Breast epithelium (tissue), 4 donors: ENCODE data around the gene ME2. TPM values are rescaled to one million over a fixed set of nuclear protein-coding genes. Genes with fewer than 3 reads are reported as not detected.

Experiments used
- DNase-seq, 2 donors: peaks; one replicate each; pipeline ENCODE4 v3.0.0-alpha.2; 2019; ENCODE audit warnings: low spot score in 2 of 2
- H3K27ac ChIP-seq, 2 donors: fragments of 200-600 bp; sonication (generic) in 1 of 2; one replicate each; pipeline ENCODE4 v1.5.1; 2016 to 2019; ENCODE audit warnings: mild to moderate bottlenecking in 1 of 2
- H3K27me3 ChIP-seq, 2 donors: fragments of 200-600 bp; sonication (generic) in 1 of 2; one replicate each; pipeline versions ENCODE4 v1.5.1 to v1.6.0; 2017 to 2019; ENCODE audit warnings: control low read depth in 1 of 2, mild to moderate bottlenecking in 1 of 2
- H3K36me3 ChIP-seq: fragments of 200-600 bp; one replicate; pipeline ENCODE4 v1.5.1; 2019
- H3K4me1 ChIP-seq, 2 donors: fragments of 200-600 bp; sonication (generic); one replicate each; pipeline ENCODE4 v1.5.1; 2016 to 2019; ENCODE audit warnings: control low read depth in 1 of 2
- H3K4me3 ChIP-seq, 3 donors: fragments of 200-600 bp; sonication (generic); 1 replicate in 2 of 3; 2 replicates in 1 of 3; pipeline ENCODE4 v1.5.1; 2016 to 2019; ENCODE audit warnings: mild to moderate bottlenecking in 3 of 3, moderate library complexity in 2 of 3
- H3K9me3 ChIP-seq, 2 donors: fragments of 200-600 bp; sonication (generic) in 1 of 2; one replicate each; pipeline ENCODE4 v1.5.1; 2016 to 2019; ENCODE audit warnings: control low read depth in 1 of 2
- POLR2A ChIP-seq: fragments of 450-650 bp; IDR thresholded peaks from one replicate; pipeline ENCODE4 v1.6.1; 2016; ENCODE audit warnings: antibody characterized with exemption, mild to moderate bottlenecking, moderate library complexity
- POLR2AphosphoS5 ChIP-seq, 3 donors: sonication (generic); formaldehyde crosslinking; IDR thresholded peaks; one replicate each; pipeline ENCODE4 v1.6.1; 2017; ENCODE audit warnings: antibody characterized with exemption in 3 of 3
- intact Hi-C: fragments of 100-400 bp; cut with DNase I; formaldehyde crosslinking; loops from one replicate; pipeline ENCODE4 v1.15.1; 2023; ENCODE audit warnings: low total_unique reads
- total RNA-seq, 3 donors: library from RNA; depleted of rRNA; stranded (reverse); fragments of >200 nt; gene quantifications; one replicate each; pipeline ENCODE4 v1.1.0, GENCODE V29; 2016
- TF ChIP-seq, protein P1 (sequence below), 3 donors: fragments of 450-650 bp; IDR thresholded peaks; one replicate each; pipeline ENCODE4 v1.5.1; 2016 to 2017; ENCODE audit warnings: antibody characterized with exemption in 3 of 3, mild to moderate bottlenecking in 3 of 3, moderate library complexity in 3 of 3

Gene ME2
- total RNA-seq, 3 donors from 2014 or later = 33.4 to 37.8 (median 37.3) TPM

GRCh38 chr18:50906843-50907242 is 27.9 kb downstream of the ME2 start:
- Histone ChIP-seq H3K4me1 (no peaks in the 10 kb centered on the region), H3K36me3 (peaks cover 5% of the 10 kb centered on the region), H3K27ac (no peak overlapping the region), H3K4me3 (no peak overlapping the region), H3K27me3 (no peaks in the 10 kb centered on the region), H3K9me3 (peaks cover 0 to 7% of the 10 kb centered on the region in 2 donors)
- TF ChIP-seq, protein P1, sequence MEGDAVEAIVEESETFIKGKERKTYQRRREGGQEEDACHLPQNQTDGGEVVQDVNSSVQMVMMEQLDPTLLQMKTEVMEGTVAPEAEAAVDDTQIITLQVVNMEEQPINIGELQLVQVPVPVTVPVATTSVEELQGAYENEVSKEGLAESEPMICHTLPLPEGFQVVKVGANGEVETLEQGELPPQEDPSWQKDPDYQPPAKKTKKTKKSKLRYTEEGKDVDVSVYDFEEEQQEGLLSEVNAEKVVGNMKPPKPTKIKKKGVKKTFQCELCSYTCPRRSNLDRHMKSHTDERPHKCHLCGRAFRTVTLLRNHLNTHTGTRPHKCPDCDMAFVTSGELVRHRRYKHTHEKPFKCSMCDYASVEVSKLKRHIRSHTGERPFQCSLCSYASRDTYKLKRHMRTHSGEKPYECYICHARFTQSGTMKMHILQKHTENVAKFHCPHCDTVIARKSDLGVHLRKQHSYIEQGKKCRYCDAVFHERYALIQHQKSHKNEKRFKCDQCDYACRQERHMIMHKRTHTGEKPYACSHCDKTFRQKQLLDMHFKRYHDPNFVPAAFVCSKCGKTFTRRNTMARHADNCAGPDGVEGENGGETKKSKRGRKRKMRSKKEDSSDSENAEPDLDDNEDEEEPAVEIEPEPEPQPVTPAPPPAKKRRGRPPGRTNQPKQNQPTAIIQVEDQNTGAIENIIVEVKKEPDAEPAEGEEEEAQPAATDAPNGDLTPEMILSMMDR (IDR thresholded peaks at IDR 0.05) = no peak
- no peak for TF ChIP-seq POLR2AphosphoS5 (IDR thresholded peaks at IDR 0.05)
- no peak for TF ChIP-seq POLR2A
- no peak for DNase-seq
- intact Hi-C loops = no loop called here

DNA sequence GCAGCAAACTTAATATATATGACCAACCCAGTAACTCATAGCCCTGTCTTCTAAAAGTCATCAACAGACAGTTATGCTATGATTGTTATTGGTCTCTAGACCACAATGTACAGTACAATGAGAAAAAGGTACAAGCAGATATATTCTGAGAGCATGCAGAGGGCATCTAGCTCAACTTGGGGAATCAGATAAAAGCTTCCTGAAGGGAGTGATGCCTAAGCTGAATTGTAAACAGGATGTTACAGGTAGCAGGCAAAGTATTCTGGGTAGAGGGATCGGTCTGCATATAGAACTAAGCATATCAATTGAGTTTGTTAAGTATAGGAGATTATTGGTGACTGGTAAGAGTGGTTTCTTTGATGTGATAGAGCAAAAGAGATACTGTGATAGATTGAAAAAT is 30.3 kb downstream of the ME2 start:
- H3K4me3 ChIP-seq = no peak overlapping the region
- peaks cover 5% of the 10 kb centered on the region for H3K36me3 ChIP-seq
- intact Hi-C loops = no loop called here
- no peaks in the 10 kb centered on the region for H3K4me1 ChIP-seq
- TF ChIP-seq POLR2A (no peak), POLR2AphosphoS5 (IDR thresholded peaks at IDR 0.05) (no peak)
- TF ChIP-seq, protein P1 (IDR thresholded peaks at IDR 0.05) = no peak
- no peak for DNase-seq
- H3K27ac ChIP-seq = no peak overlapping the region
- peaks cover 0 to 7% of the 10 kb centered on the region in 2 donors for H3K9me3 ChIP-seq
- no peaks in the 10 kb centered on the region for H3K27me3 ChIP-seq

DNA sequence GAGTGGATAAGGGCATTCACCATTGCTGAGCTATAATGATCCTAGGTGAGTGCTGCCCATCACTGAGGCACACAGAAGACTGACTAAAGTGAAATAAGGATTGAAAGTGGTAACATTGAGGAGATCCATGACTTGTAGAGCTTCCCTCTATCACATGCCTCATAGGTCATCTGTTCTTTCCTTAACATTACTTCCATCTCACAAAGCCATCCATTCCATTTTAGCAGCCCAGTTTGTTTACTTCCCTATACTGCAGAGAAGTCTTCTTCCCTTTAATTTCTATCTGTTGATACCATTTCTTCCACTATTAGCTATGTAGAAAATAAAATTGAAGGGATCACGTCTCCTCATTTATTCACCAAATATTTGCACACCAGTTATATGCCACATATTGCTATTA is 32.1 kb downstream of the ME2 start:
- H3K36me3 ChIP-seq = peaks cover 5% of the 10 kb centered on the region
- H3K27me3 ChIP-seq = no peaks in the 10 kb centered on the region
- no peak overlapping the region for H3K4me3 ChIP-seq
- intact Hi-C loops = no loop called here
- no peak overlapping the region for H3K27ac ChIP-seq
- DNase-seq = no peak
- no peaks in the 10 kb centered on the region for H3K4me1 ChIP-seq
- no peak for TF ChIP-seq POLR2AphosphoS5 (IDR thresholded peaks at IDR 0.05)
- no peak for TF ChIP-seq POLR2A
- TF ChIP-seq, protein P1 (IDR thresholded peaks at IDR 0.05) = no peak
- peaks cover 0 to 7% of the 10 kb centered on the region in 2 donors for H3K9me3 ChIP-seq

DNA sequence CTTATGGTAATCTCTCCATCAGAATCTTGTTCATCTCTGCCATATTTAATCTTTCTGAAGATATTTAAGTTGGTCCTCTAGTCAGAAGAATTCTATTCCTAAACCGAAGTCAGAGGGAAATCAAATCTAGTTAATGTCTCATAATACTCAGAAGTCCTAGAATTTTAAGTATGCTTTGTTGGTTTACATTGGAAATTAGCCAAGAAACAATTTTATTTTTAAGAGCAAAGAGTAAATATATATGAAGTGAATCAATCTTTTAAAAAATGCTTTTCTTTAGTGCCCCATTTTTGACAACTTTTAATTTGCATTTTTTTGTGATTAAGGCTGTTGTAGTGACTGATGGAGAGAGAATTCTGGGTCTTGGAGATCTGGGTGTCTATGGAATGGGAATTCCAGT is 38.1 kb downstream of the ME2 start:
- H3K36me3 ChIP-seq = no peaks in the 10 kb centered on the region

GRCh38 chr18:50918153-50918552 is 39.2 kb downstream of the ME2 start:
- no peak for TF ChIP-seq POLR2A
- TF ChIP-seq POLR2AphosphoS5 (IDR thresholded peaks at IDR 0.05) = no peak
- TF ChIP-seq, protein P1 (IDR thresholded peaks at IDR 0.05) = no peak
- Histone ChIP-seq H3K36me3 (no peaks in the 10 kb centered on the region), H3K9me3 (no peaks in the 10 kb centered on the region), H3K27ac (no peak overlapping the region), H3K27me3 (no peaks in the 10 kb centered on the region), H3K4me3 (no peak overlapping the region), H3K4me1 (no peaks in the 10 kb centered on the region)
- intact Hi-C loops = no loop called here
- DNase-seq = no peak

More for the DNA sequence above, 38.1 kb downstream of the ME2 start:
- TF ChIP-seq POLR2A (no peak), POLR2AphosphoS5 (IDR thresholded peaks at IDR 0.05) (no peak)
- TF ChIP-seq, protein P1 (IDR thresholded peaks at IDR 0.05) = no peak
- H3K4me3 ChIP-seq = no peak overlapping the region
- no peaks in the 10 kb centered on the region for H3K4me1 ChIP-seq
- intact Hi-C loops = no loop called here
- no peak for DNase-seq
- no peaks in the 10 kb centered on the region for H3K9me3 ChIP-seq
- no peak overlapping the region for H3K27ac ChIP-seq
- H3K27me3 ChIP-seq = no peaks in the 10 kb centered on the region
